ENCODE measurements around the gene ZXDC. TPM values are rescaled to one million over a fixed set of nuclear protein-coding genes. Genes with fewer than 3 reads are reported as not detected.
A peak's percentile ranks its signal among the peaks of the same experiment; 100 is the strongest.

The ZXDC gene
- total and polyA plus RNA-seq, 2 donors (not counting 3 experiments of a cell fraction or from before 2014, with no cell fraction given), result 15.2 to 22.6 TPM

DNA sequence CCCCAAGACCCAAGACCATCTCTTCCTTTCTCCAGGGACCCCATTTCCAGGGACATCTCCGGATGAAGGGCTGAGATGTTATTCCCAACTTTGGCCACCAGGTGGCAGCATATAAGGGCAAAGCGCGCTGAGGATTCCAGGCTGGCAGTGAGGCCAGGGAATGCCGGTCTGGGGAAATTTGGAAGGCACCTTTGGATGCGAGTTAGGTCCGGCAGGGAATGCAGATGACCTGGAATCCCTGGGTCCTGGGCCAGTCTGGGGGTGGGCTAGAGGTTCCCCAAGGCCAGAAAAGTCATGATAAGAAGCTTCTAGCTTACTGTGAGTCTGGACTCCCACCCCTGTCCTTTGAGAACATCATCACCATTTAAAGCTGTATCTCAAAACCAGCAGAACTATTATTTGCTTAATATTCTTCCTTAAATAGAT, 46.7 kb upstream of the ZXDC start:
- ChIA-PET POLR2A (no interaction called here), CTCF (interaction anchor here (0.5 to 2.5 kb wide), 18 partner anchors 9 to 1024 kb away, joined by 3 to 51 read pairs (median 3); no protein-coding TSS in a partner anchor)
- DNase-seq (ENCODE audit: low read depth, low spot score) (peak; percentile 43), FAIRE-seq (peak; percentile 95)
- H4K20me1 ChIP-seq (replicated peaks; ENCODE audit: control insufficient read depth, extremely low read depth, insufficient read depth, low read length), result no peaks in the 10 kb centered on the region
- peaks cover 13 to 17% of the 10 kb centered on the region in 2 experiments for H3K27me3 ChIP-seq (ENCODE audit: control insufficient read depth in 2 of 2, insufficient read depth in 2 of 2, low read length in 2 of 2)
- H3K27ac ChIP-seq (ENCODE audit: insufficient read depth, low read depth, low read length), result no peak overlapping the region
- no peaks in the 10 kb centered on the region for H3K79me2 ChIP-seq (ENCODE audit: control insufficient read depth, insufficient read depth, low read length)
- no peak overlapping the region for H2AFZ ChIP-seq (ENCODE audit: low read depth, low read length)
- intact Hi-C loops (cut with micrococcal nuclease) (loop anchor here (1.0 to 10.0 kb wide), 4 partner anchors 132 to 1022 kb away; partner anchors contain the start of gene TXNRD3), dilution Hi-C loops (cut with MboI; ENCODE audit: extremely low pct_ligation_motif_present, low sequenced_read_pairs) (no loop called here)
- H3K9me3 ChIP-seq (replicated peaks; ENCODE audit: control insufficient read depth, insufficient read depth, low read length), result no peaks in the 10 kb centered on the region
- H3K9ac ChIP-seq (replicated peaks; ENCODE audit: extremely low read depth, insufficient read depth, low read length), result no peak overlapping the region
- BruUV-seq (replicated peaks), result no TSS peak
- no peak overlapping the region for H3K4me3 ChIP-seq (replicated peaks in 1 of 3; ENCODE audit: insufficient read depth in 1 of 3, low read depth in 1 of 3, low read length in 3 of 3)
- no peaks in the 10 kb centered on the region for H3K4me1 ChIP-seq (ENCODE audit: control insufficient read depth, extremely low read depth, insufficient read depth, low read length)
- no peaks in the 10 kb centered on the region for H3K9me1 ChIP-seq (replicated peaks; ENCODE audit: control insufficient read depth, extremely low read depth, insufficient read depth, low read length)
- no peaks in the 10 kb centered on the region for H3K36me3 ChIP-seq (ENCODE audit: control insufficient read depth in 2 of 2, extremely low read depth in 1 of 2, insufficient read depth in 2 of 2, low read length in 2 of 2)
- TF ChIP-seq, protein P1, sequence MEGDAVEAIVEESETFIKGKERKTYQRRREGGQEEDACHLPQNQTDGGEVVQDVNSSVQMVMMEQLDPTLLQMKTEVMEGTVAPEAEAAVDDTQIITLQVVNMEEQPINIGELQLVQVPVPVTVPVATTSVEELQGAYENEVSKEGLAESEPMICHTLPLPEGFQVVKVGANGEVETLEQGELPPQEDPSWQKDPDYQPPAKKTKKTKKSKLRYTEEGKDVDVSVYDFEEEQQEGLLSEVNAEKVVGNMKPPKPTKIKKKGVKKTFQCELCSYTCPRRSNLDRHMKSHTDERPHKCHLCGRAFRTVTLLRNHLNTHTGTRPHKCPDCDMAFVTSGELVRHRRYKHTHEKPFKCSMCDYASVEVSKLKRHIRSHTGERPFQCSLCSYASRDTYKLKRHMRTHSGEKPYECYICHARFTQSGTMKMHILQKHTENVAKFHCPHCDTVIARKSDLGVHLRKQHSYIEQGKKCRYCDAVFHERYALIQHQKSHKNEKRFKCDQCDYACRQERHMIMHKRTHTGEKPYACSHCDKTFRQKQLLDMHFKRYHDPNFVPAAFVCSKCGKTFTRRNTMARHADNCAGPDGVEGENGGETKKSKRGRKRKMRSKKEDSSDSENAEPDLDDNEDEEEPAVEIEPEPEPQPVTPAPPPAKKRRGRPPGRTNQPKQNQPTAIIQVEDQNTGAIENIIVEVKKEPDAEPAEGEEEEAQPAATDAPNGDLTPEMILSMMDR (IDR thresholded peaks at IDR 0.05; ENCODE audit: extremely low read depth in 1 of 2, insufficient read depth in 1 of 2, low read depth in 1 of 2, low read length in 2 of 2), result peak; percentile 67 to 78
- TF ChIP-seq FOS (IDR thresholded peaks at IDR 0.05; ENCODE audit: borderline replicate concordance, insufficient read depth, low read length) (no peak), JUN (IDR thresholded peaks at IDR 0.05; ENCODE audit: borderline replicate concordance, insufficient read depth, insufficient read length, low read depth) (no peak)
- TF ChIP-seq, protein P2, sequence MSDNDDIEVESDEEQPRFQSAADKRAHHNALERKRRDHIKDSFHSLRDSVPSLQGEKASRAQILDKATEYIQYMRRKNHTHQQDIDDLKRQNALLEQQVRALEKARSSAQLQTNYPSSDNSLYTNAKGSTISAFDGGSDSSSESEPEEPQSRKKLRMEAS (IDR thresholded peaks at IDR 0.05; ENCODE audit: insufficient read depth, insufficient read length), result no peak
- no peak overlapping the region for H3K4me2 ChIP-seq (ENCODE audit: insufficient read depth, low read length)

All from endothelial cell of umbilical vein (primary cell).